Psoas muscle (tissue), 8 donors: Measurements from ENCODE around the gene ZNF385B. TPM values are rescaled to one million over a fixed set of nuclear protein-coding genes. Genes with fewer than 3 reads are reported as not detected.

Source experiments
- ATAC-seq, 4 donors: fragments of 200-7000 bp; cut with Tn5 transposase; one replicate each; pipeline ENCODE4 v1.9.1; 2020; ENCODE audit warnings: moderate library complexity in 3 of 4, mild to moderate bottlenecking in 2 of 4
- DNase-seq, 2 donors: peaks; one replicate each; pipeline ENCODE4 v3.0.0-alpha.2; 2020
- H3K27ac ChIP-seq: fragments of 200-600 bp; one replicate; pipeline ENCODE4 v1.8.0; 2022
- H3K27me3 ChIP-seq, 3 donors: fragments of 200-600 bp in 1 of 3; one replicate each; pipeline versions ENCODE4 v1.6.1 to v1.8.0; 2013 to 2022; ENCODE audit warnings: low read length in 2 of 3, mild to moderate bottlenecking in 2 of 3, moderate library complexity in 1 of 3; ENCODE audit not compliant: insufficient read depth in 3 of 3
- H3K36me3 ChIP-seq, 2 donors: fragments of 200-600 bp in 1 of 2; one replicate each; pipeline versions ENCODE4 v1.6.1 to v1.8.0; 2013 to 2022; ENCODE audit warnings: low read depth in 1 of 2, mild to moderate bottlenecking in 1 of 2, moderate library complexity in 1 of 2; ENCODE audit not compliant: insufficient read depth in 1 of 2
- H3K4me1 ChIP-seq: fragments of 200-600 bp; one replicate; pipeline ENCODE4 v1.8.0; 2022
- H3K4me3 ChIP-seq: fragments of 200-600 bp; one replicate; pipeline ENCODE4 v1.8.0; 2022; ENCODE audit warnings: mild to moderate bottlenecking
- H3K9me3 ChIP-seq: fragments of 200-600 bp; one replicate; pipeline ENCODE4 v1.8.0; 2022
- WGBS, 3 donors: extraction: QIAGEN DNeasy Blood & Tissue Kit; methylation state at CpG; one replicate each; pipeline versions ENCODE4 v1.1.6 to v1.1.7; 2013; 5-methylcytosine and 5-hydroxymethylcytosine counted together
- intact Hi-C, 2 donors: fragments of 100-400 bp; cut with DNase I; formaldehyde crosslinking; loops; one replicate each; pipeline versions ENCODE4 v1.11.0 to v1.14.2; 2022
- polyA plus RNA-seq, 3 donors: library from polyadenylated mRNA; stranded (reverse); fragments of 200-250 nt; gene quantifications; one replicate each; pipeline ENCODE4 v1.2.3, GENCODE V29; 2013
- total RNA-seq, 4 donors: library from RNA; stranded (reverse); fragmentation: NEBNext Ultra II Directional in 2 of 4; extraction: Animal tissue kit (Norgen Biotek cat#: 25700) in 2 of 4; gene quantifications; one replicate each; pipeline versions ENCODE4 v1.2.1 to v1.2.4, GENCODE V29; 2021 to 2023
- TF ChIP-seq, protein P1 (sequence below): fragments of 200-600 bp; IDR thresholded peaks from one replicate; pipeline ENCODE4 v1.8.0; 2022; ENCODE audit warnings: antibody characterized with exemption
- donor health status: healthy with polysubstance abuse.
- donor health status: DM: no; HTN: no; CAD: no; lungs with moderate emphysema.
- donor health status: Bipolar disorder and iron deficiency.
- donor health status: healthy.
- donor health status: DM: yes; HTN: yes; CAD: no.
- donor health status: DM: no; HTN: no; CAD: no.
- donor health status: DM: no; HTN: no; CAD: no.
- donor health status: DM: yes; HTN: yes; CAD: no.

ZNF385B gene
- total and polyA plus RNA-seq, 7 donors = 8.8 to 42.9 (median 18.1) TPM

- intact Hi-C loops = no loop called here
Measured at GRCh38 chr2:179793238-179793637, 68.2 kb downstream of the ZNF385B start.

GRCh38 chr2:179790235-179791217 lies 70.9 kb downstream of the ZNF385B start:
- TF ChIP-seq, protein P1, sequence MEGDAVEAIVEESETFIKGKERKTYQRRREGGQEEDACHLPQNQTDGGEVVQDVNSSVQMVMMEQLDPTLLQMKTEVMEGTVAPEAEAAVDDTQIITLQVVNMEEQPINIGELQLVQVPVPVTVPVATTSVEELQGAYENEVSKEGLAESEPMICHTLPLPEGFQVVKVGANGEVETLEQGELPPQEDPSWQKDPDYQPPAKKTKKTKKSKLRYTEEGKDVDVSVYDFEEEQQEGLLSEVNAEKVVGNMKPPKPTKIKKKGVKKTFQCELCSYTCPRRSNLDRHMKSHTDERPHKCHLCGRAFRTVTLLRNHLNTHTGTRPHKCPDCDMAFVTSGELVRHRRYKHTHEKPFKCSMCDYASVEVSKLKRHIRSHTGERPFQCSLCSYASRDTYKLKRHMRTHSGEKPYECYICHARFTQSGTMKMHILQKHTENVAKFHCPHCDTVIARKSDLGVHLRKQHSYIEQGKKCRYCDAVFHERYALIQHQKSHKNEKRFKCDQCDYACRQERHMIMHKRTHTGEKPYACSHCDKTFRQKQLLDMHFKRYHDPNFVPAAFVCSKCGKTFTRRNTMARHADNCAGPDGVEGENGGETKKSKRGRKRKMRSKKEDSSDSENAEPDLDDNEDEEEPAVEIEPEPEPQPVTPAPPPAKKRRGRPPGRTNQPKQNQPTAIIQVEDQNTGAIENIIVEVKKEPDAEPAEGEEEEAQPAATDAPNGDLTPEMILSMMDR = no peak
- 67 to 70% (median 69%) methylated on average over 3 of the region's 3 CpGs for WGBS, 3 donors
- peak in 2 of 4 donors; percentile 24 to 41 for ATAC-seq
- no peak for DNase-seq
- Histone ChIP-seq H3K9me3 (no peaks in the 10 kb centered on the region), H3K27me3 (no peaks in the 10 kb centered on the region), H3K36me3 (no peaks in the 10 kb centered on the region), H3K4me3 (no peak overlapping the region), H3K4me1 (no peaks in the 10 kb centered on the region), H3K27ac (no peak overlapping the region)
- intact Hi-C loops = no loop called here

More at GRCh38 chr2:179793238-179793637, 68.2 kb downstream of the ZNF385B start:
- Histone ChIP-seq H3K36me3 (no peaks in the 10 kb centered on the region), H3K27ac (no peak overlapping the region), H3K4me3 (no peak overlapping the region), H3K4me1 (no peaks in the 10 kb centered on the region), H3K27me3 (no peaks in the 10 kb centered on the region), H3K9me3 (no peaks in the 10 kb centered on the region)
- WGBS, 3 donors = 85 to 91% (median 88%) methylated on average over 2 of the region's 2 CpGs
- DNase-seq (no peak), ATAC-seq (no peak)
- TF ChIP-seq, protein P1 = no peak

GRCh38 chr2:179788104-179788503 lies 73.3 kb downstream of the ZNF385B start:
- no peak for DNase-seq
- no peak for ATAC-seq

DNA sequence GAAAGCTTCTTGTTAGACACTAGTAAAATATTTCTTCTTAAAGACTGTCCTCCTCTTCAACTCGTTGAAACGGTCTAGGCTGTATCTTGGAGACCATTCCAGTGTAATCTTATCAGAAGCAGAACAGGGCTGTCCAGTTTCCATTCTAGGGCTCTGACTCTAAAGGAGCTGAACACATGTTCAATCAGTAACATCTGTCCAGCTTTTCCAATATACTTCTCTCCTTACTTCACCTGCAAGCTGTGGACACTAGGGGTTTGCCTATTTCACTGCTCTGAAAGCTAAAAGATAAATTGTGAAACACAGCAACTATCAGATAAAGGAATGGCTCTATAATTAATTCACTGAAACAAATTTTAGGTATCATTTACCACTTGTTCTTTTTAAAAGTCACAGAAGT lies 73.8 kb downstream of the ZNF385B start:
- Histone ChIP-seq H3K27me3 (no peaks in the 10 kb centered on the region), H3K4me1 (no peaks in the 10 kb centered on the region), H3K36me3 (no peaks in the 10 kb centered on the region), H3K9me3 (peaks cover 6% of the 10 kb centered on the region), H3K27ac (no peak overlapping the region), H3K4me3 (no peak overlapping the region)
- TF ChIP-seq, protein P1 = no peak
- no peak for ATAC-seq
- intact Hi-C loops = no loop called here
- no peak for DNase-seq
- WGBS, 3 donors = 80 to 85% (median 84%) methylated on average over 2 of the region's 2 CpGs

More at GRCh38 chr2:179788104-179788503, 73.3 kb downstream of the ZNF385B start:
- TF ChIP-seq, protein P1 = no peak
- Histone ChIP-seq H3K27ac (no peak overlapping the region), H3K9me3 (peaks cover 6% of the 10 kb centered on the region), H3K4me1 (no peaks in the 10 kb centered on the region), H3K4me3 (no peak overlapping the region), H3K36me3 (no peaks in the 10 kb centered on the region), H3K27me3 (no peaks in the 10 kb centered on the region)
- WGBS, 3 donors = 94 to 97% (median 96%) methylated on average over 3 of the region's 3 CpGs
- intact Hi-C loops = no loop called here
